ENCODE data around the gene ZBTB49.
"Not testable (repeated sequence)": the region's sequence is repeated elsewhere in the genome, so short reads cannot be mapped to it uniquely, and the experiment has no call there.

The ZBTB49 gene

DNA sequence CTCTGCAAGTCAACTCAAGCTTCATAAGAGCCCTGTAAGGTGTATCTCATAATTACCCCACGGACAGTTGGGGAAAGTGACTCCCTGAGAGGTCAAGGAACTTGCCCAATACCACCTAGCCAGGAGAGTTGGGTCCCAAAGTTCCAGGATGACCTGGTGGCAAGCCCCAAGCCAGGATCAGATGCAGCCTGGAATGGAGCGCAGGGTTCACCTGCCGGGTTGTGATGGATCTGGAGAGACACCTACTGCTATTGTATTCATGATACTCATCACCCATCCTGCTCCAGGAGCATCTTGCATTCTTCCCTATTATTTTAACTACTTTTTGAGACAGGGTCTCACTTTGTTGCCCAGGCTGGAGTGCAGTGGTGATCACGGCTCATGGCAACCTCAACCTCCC, 36.1 kb downstream of the ZBTB49 start:
- no peak for DNase-seq (ENCODE audit: low read depth in 2 of 2)

GRCh38 chr4:4327652-4328121, 37.6 kb downstream of the ZBTB49 start:
- no peak for DNase-seq (ENCODE audit: low read depth in 2 of 2)

- DNase-seq (ENCODE audit: low read depth in 2 of 2), result no peak
Measured at GRCh38 chr4:4328206-4328605, 38.2 kb downstream of the ZBTB49 start.

DNA sequence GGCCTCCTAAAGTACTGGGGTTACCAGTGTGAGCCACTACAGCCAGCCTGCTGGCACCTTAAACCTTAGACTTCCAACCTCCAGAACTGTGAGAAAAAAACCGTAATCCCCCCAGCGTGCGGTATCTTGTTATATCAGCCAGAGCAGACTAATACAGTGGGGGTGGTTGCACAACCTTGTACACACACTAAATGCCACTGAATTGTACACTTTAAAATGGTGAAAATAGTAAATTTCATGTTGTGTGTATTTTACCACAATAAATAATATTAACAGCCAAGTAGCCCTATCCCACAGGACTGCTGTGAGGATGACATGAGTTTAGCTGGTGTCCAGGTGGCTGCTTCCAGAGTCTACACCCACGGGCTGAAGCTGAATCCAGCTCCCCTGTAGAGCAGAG, 38.8 kb downstream of the ZBTB49 start:
- no peak for DNase-seq (ENCODE audit: low read depth in 2 of 2)

DNA sequence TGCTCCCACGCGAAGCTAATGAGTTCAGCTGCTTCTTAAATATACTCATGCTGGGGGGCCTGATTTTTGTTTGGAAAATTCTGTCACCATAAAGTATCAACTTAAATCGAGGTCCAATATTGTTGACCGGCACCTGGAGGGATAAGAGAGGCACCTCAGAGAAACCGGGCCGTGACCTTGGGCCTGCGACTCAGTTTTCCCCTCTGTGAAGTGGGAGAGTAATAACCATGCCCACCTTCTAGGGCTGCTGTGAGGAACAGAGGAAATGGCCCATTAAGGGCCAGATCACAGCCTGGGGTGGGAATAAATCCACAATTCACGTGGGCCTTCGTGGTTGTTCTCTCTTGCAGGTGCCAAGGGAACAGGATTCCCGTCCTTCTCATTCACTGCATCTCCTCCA, 39.4 kb downstream of the ZBTB49 start:
- DNase-seq (ENCODE audit: low read depth in 2 of 2), result no peak

DNA sequence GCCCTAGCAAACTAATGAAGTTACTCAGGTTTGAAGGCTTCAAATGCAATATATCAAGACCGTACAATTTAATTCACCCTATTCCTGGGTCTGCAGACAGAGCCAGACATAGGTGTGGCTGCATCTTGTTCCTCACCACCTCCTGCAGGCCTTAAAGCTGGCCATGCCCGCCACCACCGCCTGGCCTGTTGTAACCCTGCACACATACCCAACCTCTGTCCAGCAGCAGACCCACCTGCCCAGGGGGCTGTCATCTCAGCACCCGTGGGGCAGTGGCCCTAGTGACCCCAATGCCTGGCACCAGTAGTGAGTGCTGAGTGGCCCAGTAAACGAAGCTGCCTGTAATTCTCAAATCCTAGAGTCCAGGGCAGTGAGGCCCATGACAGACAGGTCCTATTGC, 40.7 kb downstream of the ZBTB49 start:
- DNase-seq (ENCODE audit: low read depth in 2 of 2), result no peak

GRCh38 chr4:4332529-4332928, 42.5 kb downstream of the ZBTB49 start:
- DNase-seq (ENCODE audit: low read depth in 2 of 2), result no peak

DNA sequence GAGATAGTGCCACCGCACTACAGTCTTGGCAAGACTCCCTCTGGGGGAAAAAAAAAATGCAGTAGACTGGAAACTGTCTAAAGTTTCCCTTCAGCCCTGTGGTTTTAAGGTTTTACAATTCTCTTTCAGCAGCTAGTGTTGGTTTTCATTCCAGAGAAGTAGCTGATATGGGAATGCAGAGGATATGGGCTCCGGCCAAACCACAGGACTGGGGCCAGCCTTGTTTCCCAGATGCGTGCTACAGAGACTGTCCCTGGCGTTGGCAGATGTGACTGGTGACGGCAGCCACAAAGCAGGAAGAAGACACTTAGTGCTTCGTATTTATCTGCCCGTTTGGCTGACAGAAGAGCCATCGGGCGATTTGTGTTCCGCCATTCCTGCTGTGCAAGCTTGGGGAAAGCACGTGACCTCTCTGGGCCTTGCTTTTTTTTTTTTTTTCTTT, 43.2 kb downstream of the ZBTB49 start:
- DNase-seq (ENCODE audit: low read depth in 2 of 2), result no peak

DNA sequence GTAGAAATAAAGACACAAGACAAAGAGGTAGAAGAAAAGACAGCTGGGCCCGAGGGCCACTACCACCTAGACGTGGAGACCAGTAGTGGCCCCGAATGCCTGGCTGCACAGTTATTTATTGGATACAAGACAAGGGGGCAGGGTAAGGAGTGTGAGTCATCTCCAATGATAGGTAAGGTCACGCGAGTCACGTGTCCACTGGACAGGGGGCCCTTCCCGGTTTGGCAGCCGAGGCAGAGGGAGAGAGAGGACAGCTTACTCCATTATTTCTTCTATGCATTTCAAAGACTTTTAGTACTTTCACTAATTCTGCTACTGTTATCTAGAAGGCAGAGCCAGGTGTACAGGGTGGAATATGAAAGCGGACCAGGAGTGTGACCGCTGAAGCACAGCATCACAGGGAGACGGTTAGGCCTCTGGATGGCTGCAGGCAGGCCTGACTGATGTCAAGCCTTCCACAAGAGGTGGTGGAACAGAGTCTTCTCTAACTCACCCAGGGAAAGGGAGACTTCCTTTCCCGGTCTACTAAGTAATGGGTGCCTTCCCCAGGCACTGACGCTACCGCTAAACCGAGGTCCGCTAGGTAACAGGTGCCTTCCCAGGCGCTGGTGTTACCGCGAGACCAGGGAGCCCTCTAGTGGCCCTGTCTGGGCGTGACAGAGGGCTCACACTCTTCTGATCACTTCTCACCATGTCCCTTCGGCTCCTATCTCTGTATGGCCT, 44.9 kb downstream of the ZBTB49 start:
- peak; percentile 54 to 63 for DNase-seq (ENCODE audit: low read depth in 2 of 2)

- DNase-seq (ENCODE audit: low read depth in 2 of 2), result no peak
Measured at GRCh38 chr4:4338210-4339001, 48.4 kb downstream of the ZBTB49 start.

GRCh38 chr4:4339504-4340085, 49.5 kb downstream of the ZBTB49 start:
- DNase-seq (ENCODE audit: low read depth in 2 of 2), result no peak

DNA sequence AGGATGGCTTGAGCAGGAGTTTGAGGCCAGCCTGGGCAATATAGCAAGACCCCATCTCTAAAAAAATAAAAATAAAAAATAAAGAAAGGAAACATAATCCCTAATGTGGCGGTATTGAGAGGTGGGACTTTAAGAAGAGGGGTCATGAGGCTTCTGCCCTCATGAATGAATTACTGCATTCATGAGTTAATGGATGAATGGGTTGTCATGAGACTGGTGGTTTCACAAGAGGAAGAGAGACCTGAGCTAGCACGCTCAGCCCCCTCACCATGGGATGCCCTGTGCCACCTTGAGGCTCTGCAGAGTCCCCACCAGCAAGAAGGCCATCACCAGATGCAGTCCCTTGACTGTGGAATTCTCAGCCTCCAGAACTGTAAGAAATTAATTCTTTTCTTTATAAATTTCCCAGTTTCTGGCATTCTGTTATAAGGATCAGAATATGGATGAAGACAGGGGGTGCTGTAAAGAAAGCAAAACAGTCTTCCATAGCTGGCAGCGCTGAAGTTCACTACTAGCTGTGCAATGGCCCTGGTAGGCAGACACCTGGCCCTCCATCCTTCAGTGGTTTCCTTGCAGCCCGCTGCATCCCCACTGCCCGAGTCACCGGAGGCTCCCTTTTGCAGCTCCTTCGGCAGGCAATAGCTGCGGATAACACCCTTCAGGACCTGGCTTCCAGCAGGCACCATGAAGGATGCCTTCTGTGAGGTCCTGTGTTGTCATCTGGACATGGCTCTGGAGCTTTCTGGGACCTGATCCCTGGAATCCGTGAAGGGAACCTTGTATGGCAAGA, 52.0 kb downstream of the ZBTB49 start:
- DNase-seq (ENCODE audit: low read depth in 2 of 2), result no peak

GRCh38 chr4:4343038-4343437, 53.0 kb downstream of the ZBTB49 start:
- DNase-seq (ENCODE audit: low read depth in 2 of 2), result no peak

DNA sequence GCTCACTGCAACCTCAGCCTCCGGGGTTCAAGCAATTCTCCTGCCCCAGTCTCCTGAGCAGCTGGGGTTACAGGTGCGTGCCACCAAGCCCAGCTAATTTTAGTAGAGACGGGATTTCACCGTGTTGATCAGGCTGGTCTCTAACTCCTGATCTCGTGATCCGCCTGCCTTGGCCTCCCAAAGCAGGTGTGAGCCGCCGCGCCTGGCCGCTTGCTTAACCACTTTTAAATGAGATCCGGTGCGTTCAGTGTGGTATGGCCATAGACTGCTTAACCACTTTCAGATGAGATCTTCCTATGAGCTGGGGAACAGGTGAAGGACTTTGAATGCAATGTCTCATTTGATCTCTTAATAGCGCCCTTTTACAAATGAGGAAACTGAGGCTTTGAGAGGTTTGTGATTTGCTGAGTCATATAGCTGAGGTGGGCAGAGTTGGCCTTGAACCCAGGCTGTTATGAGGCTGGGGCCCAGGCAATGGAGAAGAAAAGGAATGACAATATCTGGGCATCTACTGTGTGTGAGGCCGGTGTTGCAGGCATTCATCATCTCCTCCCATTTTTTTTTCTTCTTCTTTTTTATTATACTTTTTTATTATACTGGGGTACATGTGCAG, 55.0 kb downstream of the ZBTB49 start:
- DNase-seq (ENCODE audit: low read depth in 2 of 2), result no peak

DNA sequence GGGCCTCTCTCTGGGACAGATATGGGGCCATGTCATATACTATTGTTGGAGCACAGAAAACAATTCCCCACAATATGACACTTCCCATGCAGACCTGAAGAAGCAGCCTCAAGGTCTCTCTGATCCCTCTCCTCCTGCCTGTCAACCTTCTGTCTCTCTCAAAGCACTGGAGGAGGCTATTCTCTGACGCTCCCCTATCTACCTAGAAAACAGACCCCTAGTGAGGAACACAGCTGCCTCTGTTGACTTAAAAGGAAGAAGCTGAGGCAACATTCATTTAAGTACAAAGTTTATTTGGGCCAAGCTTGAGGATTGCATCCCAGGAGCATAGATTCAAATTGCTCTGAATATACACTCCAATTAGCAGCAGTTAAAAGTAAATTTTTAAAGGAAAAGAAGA, 57.5 kb downstream of the ZBTB49 start:
- DNase-seq (ENCODE audit: low read depth in 2 of 2), result no peak

- DNase-seq (ENCODE audit: low read depth in 2 of 2), result not testable (repeated sequence)
Measured at GRCh38 chr4:4348585-4348984, 58.5 kb downstream of the ZBTB49 start.

GRCh38 chr4:4349867-4350266, 59.8 kb downstream of the ZBTB49 start:
- DNase-seq (ENCODE audit: low read depth in 2 of 2), result no peak

- DNase-seq (ENCODE audit: low read depth in 2 of 2), result no peak
Measured at GRCh38 chr4:4350909-4351308, 60.9 kb downstream of the ZBTB49 start.

DNA sequence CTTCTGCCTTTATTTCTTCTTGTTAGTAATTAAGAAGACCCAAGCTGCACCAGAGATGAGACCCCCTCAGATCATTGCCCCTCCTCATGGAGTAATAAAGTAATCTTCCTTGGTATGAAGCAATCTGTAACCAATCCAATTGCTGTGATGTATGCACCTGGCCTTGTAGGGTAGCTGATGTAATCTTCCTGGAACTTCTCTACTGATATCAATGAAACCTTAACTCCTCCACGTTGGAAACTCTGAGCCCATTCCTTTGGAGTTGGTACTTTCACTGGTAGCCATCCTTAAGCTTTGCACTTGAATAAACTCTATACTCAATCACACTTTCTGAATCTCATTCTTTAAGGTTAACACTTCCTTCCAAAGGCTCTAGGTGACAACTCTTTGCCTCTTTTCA, 65.3 kb downstream of the ZBTB49 start:
- DNase-seq (ENCODE audit: low read depth in 2 of 2), result no peak

- no peak for DNase-seq (ENCODE audit: low read depth in 2 of 2)
Measured at GRCh38 chr4:4356106-4357041, 66.3 kb downstream of the ZBTB49 start.
